ENCODE measurements around the gene TGM5.

GRCh38 chr15:43230640-43231115 lies 36.0 kb downstream of the TGM5 start:
- TF ChIP-seq CTCF (IDR thresholded peaks at IDR 0.05): no peak
- no peak for TF ChIP-seq POLR2A (IDR thresholded peaks at IDR 0.05)

Data from adrenal gland (tissue), 5 donors.